ENCODE measurements around the gene WNT3A. TPM values are rescaled to one million over a fixed set of nuclear protein-coding genes. Genes with fewer than 3 reads are reported as not detected.

The WNT3A gene
- total RNA-seq, 1 experiment from 2014 or later = 0.24 TPM

DNA sequence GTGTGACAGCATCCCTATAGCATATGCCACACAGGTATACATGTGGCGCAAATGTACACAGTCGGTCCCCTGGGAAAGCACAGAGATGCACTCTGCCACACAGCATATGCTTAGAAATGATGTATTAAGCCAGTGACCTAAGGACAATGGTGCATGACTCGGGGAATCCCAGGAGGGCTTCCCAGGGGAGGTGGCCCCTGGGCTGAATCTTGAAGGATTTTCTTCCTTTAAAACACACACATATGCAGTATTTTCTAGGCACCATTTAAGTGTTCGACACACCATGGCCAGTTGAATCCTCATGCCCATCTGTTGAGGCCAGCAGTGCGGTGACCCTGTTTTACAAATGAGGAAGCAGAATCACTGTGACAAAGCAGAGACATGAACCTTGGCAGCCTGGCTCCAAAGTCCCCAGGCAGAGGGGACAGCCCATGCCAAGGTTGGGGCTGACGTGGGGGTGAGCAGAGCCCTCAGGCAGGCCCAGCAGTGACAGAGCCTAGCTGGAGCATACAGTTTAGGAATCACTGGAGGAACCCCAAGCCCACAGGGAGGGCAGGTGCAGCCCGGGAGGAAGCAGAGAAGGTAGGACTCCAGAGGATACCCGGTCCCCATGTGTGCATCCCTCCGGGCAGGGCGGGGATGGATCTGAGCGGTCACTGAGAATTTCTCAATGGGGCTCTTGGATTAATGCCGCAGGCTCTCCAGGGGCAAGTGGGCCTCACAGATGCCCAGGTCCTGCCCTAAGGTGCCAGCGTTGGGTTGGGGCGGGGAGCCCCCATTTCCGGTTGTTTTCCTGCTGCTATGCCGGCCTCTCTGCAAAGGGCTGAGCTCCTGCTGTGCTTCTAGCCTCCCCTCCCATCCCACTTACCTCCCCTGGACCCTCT is 28.4 kb downstream of the WNT3A start:
- POLR2A ChIA-PET (ENCODE audit: unreplicated experiment) = no interaction called here
- TF ChIP-seq EZH2 (IDR thresholded peaks at IDR 0.05; ENCODE audit: low read depth) = no peak
- TF ChIP-seq, protein P1, sequence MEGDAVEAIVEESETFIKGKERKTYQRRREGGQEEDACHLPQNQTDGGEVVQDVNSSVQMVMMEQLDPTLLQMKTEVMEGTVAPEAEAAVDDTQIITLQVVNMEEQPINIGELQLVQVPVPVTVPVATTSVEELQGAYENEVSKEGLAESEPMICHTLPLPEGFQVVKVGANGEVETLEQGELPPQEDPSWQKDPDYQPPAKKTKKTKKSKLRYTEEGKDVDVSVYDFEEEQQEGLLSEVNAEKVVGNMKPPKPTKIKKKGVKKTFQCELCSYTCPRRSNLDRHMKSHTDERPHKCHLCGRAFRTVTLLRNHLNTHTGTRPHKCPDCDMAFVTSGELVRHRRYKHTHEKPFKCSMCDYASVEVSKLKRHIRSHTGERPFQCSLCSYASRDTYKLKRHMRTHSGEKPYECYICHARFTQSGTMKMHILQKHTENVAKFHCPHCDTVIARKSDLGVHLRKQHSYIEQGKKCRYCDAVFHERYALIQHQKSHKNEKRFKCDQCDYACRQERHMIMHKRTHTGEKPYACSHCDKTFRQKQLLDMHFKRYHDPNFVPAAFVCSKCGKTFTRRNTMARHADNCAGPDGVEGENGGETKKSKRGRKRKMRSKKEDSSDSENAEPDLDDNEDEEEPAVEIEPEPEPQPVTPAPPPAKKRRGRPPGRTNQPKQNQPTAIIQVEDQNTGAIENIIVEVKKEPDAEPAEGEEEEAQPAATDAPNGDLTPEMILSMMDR (conservative IDR thresholded peaks at IDR 0.05) = no peak
- Histone ChIP-seq H3K27ac (no peak overlapping the region), H3K4me1 (replicated peaks; ENCODE audit: insufficient read depth) (no peaks in the 10 kb centered on the region), H3K27me3 (ENCODE audit: insufficient read depth, low read depth) (no peaks in the 10 kb centered on the region), H3K36me3 (ENCODE audit: low read depth) (no peaks in the 10 kb centered on the region), H4K20me1 (ENCODE audit: insufficient read depth) (no peaks in the 10 kb centered on the region), H3F3A (ENCODE audit: insufficient read depth, low read depth) (peaks cover 4% of the 10 kb centered on the region; the same call in 1 of the 2 replicates), H3K4me3 (no peak overlapping the region), H3K79me2 (ENCODE audit: low read depth) (no peaks in the 10 kb centered on the region), H3K4me2 (no peak overlapping the region), H2AFZ (no peak overlapping the region), H3K9me2 (ENCODE audit: insufficient read depth) (no peaks in the 10 kb centered on the region), H3K9me3 (ENCODE audit: insufficient read depth, low read depth) (no peaks in the 10 kb centered on the region)
- no TSS peak for BruUV-seq (replicated peaks)
- intact Hi-C loops (cut with micrococcal nuclease; ENCODE audit: unreplicated experiment) = no loop called here
- CTCF ChIA-PET = no interaction called here
- DNase-seq = no peak

DNA sequence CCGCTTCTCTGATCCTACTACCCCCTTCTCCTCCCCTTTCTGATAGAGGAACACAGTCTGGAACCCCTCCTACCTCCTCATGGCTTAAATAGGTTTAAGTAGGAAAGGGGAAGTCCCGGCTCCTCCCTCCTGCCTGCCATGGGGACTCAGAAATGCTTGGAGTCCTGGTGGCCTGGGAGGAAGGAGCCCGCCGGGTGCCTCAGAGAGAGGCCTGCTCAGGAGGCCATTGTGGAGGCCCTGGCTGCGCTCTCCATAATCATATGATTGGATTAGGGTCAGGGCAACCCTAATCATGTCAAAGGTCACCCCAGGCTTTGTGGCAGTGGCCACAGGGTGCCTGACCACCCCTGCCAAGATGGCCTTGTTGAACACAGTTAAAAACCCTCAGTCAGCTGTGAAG is 29.0 kb downstream of the WNT3A start:
- no peak overlapping the region for H3K4me2 ChIP-seq
- H3F3A ChIP-seq (ENCODE audit: insufficient read depth, low read depth) = peaks cover 4% of the 10 kb centered on the region; the same call in 1 of the 2 replicates
- intact Hi-C loops (cut with micrococcal nuclease; ENCODE audit: unreplicated experiment) = no loop called here
- H3K4me3 ChIP-seq = no peak overlapping the region
- no peaks in the 10 kb centered on the region for H4K20me1 ChIP-seq (ENCODE audit: insufficient read depth)
- H3K9me2 ChIP-seq (ENCODE audit: insufficient read depth) = no peaks in the 10 kb centered on the region
- H3K4me1 ChIP-seq (replicated peaks; ENCODE audit: insufficient read depth) = no peaks in the 10 kb centered on the region
- CTCF ChIA-PET = no interaction called here
- POLR2A ChIA-PET (ENCODE audit: unreplicated experiment) = no interaction called here
- DNase-seq = no peak
- no peak overlapping the region for H3K27ac ChIP-seq
- H3K9me3 ChIP-seq (ENCODE audit: insufficient read depth, low read depth) = no peaks in the 10 kb centered on the region
- H3K79me2 ChIP-seq (ENCODE audit: low read depth) = no peaks in the 10 kb centered on the region
- TF ChIP-seq, protein P1 (conservative IDR thresholded peaks at IDR 0.05) = no peak
- no peak for TF ChIP-seq EZH2 (IDR thresholded peaks at IDR 0.05; ENCODE audit: low read depth)
- no peaks in the 10 kb centered on the region for H3K36me3 ChIP-seq (ENCODE audit: low read depth)
- H2AFZ ChIP-seq = no peak overlapping the region
- H3K27me3 ChIP-seq (ENCODE audit: insufficient read depth, low read depth) = no peaks in the 10 kb centered on the region
- BruUV-seq (replicated peaks) = no TSS peak

DNA sequence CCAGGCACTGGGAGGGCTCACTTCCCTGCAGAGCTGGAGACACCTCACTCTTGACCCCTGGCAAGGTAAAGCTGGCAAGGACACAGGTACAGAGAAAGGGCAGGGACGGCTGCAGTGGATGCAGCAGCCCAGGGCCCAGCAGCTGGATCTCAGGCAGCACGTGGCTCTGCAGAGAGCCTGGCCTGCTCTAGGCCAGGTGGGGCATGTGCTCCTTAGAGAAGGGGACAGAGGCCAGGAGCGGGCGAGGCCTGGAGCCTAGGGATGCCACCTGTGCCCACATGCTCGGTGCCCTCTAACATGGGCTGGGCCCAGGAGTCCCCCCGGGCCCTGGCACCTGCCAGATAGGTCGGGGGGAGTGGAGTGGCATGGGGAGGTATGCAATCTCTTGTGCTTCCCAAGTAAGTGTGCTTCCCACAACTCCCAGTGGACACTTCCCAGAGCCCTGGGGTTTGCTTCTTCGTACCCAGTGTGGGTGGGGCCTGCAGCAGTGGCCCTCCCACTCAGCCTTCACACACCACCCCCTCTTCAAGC is 30.0 kb downstream of the WNT3A start:
- intact Hi-C loops (cut with micrococcal nuclease; ENCODE audit: unreplicated experiment) = no loop called here
- BruUV-seq (replicated peaks) = no TSS peak
- TF ChIP-seq, protein P1 (conservative IDR thresholded peaks at IDR 0.05) = no peak
- no peak for TF ChIP-seq EZH2 (IDR thresholded peaks at IDR 0.05; ENCODE audit: low read depth)
- Histone ChIP-seq H3K36me3 (ENCODE audit: low read depth) (no peaks in the 10 kb centered on the region), H3K4me1 (replicated peaks; ENCODE audit: insufficient read depth) (no peaks in the 10 kb centered on the region), H3K4me2 (no peak overlapping the region), H3K9me2 (ENCODE audit: insufficient read depth) (no peaks in the 10 kb centered on the region), H3K9me3 (ENCODE audit: insufficient read depth, low read depth) (no peaks in the 10 kb centered on the region), H3K4me3 (no peak overlapping the region), H2AFZ (no peak overlapping the region), H3K27me3 (ENCODE audit: insufficient read depth, low read depth) (no peaks in the 10 kb centered on the region), H3K79me2 (ENCODE audit: low read depth) (no peaks in the 10 kb centered on the region), H3K27ac (no peak overlapping the region), H4K20me1 (ENCODE audit: insufficient read depth) (no peaks in the 10 kb centered on the region), H3F3A (ENCODE audit: insufficient read depth, low read depth) (peaks cover 4% of the 10 kb centered on the region; the same call in 1 of the 2 replicates)
- ChIA-PET POLR2A (ENCODE audit: unreplicated experiment) (no interaction called here), CTCF (no interaction called here)
- no peak for DNase-seq
